Measurements from ENCODE around the gene SEC11A.
"Not testable (repeated sequence)": the region's sequence is repeated elsewhere in the genome, so short reads cannot be mapped to it uniquely, and the experiment has no call there.

Gene SEC11A

DNA sequence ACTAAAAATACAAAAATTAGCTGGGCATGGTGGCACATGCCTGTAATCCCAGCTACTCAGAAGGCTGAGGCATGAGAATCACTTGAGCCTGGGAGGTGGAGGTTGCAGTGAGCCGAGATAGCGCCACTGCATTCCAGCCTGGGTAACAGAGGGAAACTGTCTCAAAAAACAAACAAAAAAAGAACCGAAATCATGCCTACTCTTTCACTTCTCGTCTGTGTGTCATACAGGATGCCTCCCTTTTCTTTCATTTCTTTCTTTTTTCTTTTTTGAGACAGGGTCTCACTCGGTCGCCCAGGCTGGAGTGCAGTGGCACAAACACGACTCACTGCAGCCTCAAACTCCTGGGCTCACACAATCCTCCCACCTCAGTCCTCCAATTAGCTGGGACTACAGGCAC, 29.5 kb downstream of the SEC11A start:
- H3K9ac ChIP-seq (ENCODE audit: low read depth in 1 of 2, low read length in 2 of 2); H3K4me1 ChIP-seq (ENCODE audit: control insufficient read depth in 2 of 2, insufficient read depth in 2 of 2, low read length in 2 of 2); H3K27me3 ChIP-seq (ENCODE audit: control insufficient read depth in 2 of 2, insufficient read depth in 2 of 2, low read length in 2 of 2); H3K4me3 ChIP-seq (ENCODE audit: low read length in 2 of 2); H3K27ac ChIP-seq (ENCODE audit: low read depth in 2 of 2, low read length in 2 of 2); H3K9me3 ChIP-seq (ENCODE audit: control insufficient read depth in 2 of 2, low read length in 2 of 2): not testable (repeated sequence)
- H3K36me3 ChIP-seq (ENCODE audit: control insufficient read depth in 2 of 2, insufficient read depth in 2 of 2, low read length in 2 of 2): peaks cover 19 to 25% of the 10 kb centered on the region in 2 donors

DNA sequence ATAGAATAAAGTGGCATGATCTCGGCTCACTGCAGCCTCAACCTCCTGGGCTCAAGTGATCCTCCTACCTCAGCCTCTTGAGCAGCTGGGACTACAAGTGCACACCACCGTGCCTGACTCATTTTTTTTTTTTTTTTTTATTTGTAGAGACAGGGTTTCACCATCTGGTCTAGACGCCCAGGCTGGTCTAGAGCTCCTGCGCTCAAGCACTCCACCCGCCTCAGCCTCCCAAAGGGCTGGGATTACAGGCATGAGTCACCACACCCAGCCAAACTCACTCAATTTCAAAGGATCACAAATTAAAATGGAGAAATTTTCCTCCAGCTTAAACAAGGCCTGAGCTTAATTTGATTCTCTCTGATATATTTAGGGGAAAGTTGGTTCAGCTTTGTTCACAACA, 30.6 kb downstream of the SEC11A start:
- H3K36me3 ChIP-seq (ENCODE audit: control insufficient read depth in 2 of 2, insufficient read depth in 2 of 2, low read length in 2 of 2): peaks cover 13 to 21% of the 10 kb centered on the region in 2 donors
- H3K4me3 ChIP-seq (ENCODE audit: low read length in 2 of 2): no peak overlapping the region
- no peak overlapping the region for H3K9ac ChIP-seq (ENCODE audit: low read depth in 1 of 2, low read length in 2 of 2)

DNA sequence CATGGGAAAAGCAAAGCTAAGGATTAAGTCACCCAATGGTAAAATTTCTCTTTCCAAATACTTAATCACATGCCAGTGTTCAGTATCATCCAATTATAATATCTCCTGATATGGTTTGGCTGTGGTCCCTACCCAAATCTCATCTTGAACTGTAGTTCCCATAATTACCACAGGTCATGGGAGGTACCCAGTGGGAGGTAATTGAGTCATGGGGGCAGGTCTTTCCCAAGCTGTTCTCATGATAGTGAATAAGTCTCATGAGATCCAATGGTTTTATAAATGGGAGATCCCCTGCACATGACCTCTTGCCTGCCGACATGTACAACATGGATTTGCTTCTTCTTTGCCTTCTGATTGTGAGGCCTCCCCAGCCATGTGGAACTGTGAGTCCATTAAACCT, 31.8 kb downstream of the SEC11A start:
- no peak overlapping the region for H3K27ac ChIP-seq (ENCODE audit: low read depth in 2 of 2, low read length in 2 of 2)
- no peaks in the 10 kb centered on the region for H3K9me3 ChIP-seq (ENCODE audit: control insufficient read depth in 2 of 2, low read length in 2 of 2)
- no peak overlapping the region for H3K9ac ChIP-seq (ENCODE audit: low read depth in 1 of 2, low read length in 2 of 2)
- H3K27me3 ChIP-seq (ENCODE audit: control insufficient read depth in 2 of 2, insufficient read depth in 2 of 2, low read length in 2 of 2): no peaks in the 10 kb centered on the region
- H3K4me1 ChIP-seq (ENCODE audit: control insufficient read depth in 2 of 2, insufficient read depth in 2 of 2, low read length in 2 of 2): no peaks in the 10 kb centered on the region
- peaks cover 19 to 26% of the 10 kb centered on the region in 2 donors for H3K36me3 ChIP-seq (ENCODE audit: control insufficient read depth in 2 of 2, insufficient read depth in 2 of 2, low read length in 2 of 2)
- no peak overlapping the region for H3K4me3 ChIP-seq (ENCODE audit: low read length in 2 of 2)

More for the DNA sequence above, 30.6 kb downstream of the SEC11A start:
- Histone ChIP-seq H3K4me1 (ENCODE audit: control insufficient read depth in 2 of 2, insufficient read depth in 2 of 2, low read length in 2 of 2) (no peaks in the 10 kb centered on the region), H3K27ac (ENCODE audit: low read depth in 2 of 2, low read length in 2 of 2) (no peak overlapping the region), H3K27me3 (ENCODE audit: control insufficient read depth in 2 of 2, insufficient read depth in 2 of 2, low read length in 2 of 2) (no peaks in the 10 kb centered on the region), H3K9me3 (ENCODE audit: control insufficient read depth in 2 of 2, low read length in 2 of 2) (no peaks in the 10 kb centered on the region)

DNA sequence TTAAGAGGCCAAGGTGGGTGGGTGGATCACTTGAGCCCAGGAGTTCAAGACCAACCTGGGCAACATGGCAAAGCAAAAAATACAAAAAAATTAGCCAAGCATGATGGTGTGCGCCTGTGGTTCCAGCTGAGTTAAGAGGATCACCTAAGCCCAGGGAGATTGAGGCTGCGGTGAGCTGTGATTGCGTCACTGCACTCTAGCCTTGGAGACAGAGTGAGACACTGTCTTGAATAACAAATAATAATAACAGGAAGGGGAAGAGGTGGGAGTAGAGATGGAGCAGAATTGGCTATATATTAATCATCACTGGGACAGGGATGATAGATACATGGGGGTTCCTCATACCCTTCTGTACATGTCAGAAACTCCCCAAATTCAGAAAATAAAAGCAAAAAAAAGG, 34.1 kb downstream of the SEC11A start:
- no peaks in the 10 kb centered on the region for H3K4me1 ChIP-seq (ENCODE audit: control insufficient read depth in 2 of 2, insufficient read depth in 2 of 2, low read length in 2 of 2)
- H3K4me3 ChIP-seq (ENCODE audit: low read length in 2 of 2): no peak overlapping the region
- no peak overlapping the region for H3K9ac ChIP-seq (ENCODE audit: low read depth in 1 of 2, low read length in 2 of 2)
- H3K27ac ChIP-seq (ENCODE audit: low read depth in 2 of 2, low read length in 2 of 2): no peak overlapping the region
- H3K9me3 ChIP-seq (ENCODE audit: control insufficient read depth in 2 of 2, low read length in 2 of 2): no peaks in the 10 kb centered on the region
- H3K36me3 ChIP-seq (ENCODE audit: control insufficient read depth in 2 of 2, insufficient read depth in 2 of 2, low read length in 2 of 2): peaks cover 18% of the 10 kb centered on the region in 2 donors
- no peaks in the 10 kb centered on the region for H3K27me3 ChIP-seq (ENCODE audit: control insufficient read depth in 2 of 2, insufficient read depth in 2 of 2, low read length in 2 of 2)

DNA sequence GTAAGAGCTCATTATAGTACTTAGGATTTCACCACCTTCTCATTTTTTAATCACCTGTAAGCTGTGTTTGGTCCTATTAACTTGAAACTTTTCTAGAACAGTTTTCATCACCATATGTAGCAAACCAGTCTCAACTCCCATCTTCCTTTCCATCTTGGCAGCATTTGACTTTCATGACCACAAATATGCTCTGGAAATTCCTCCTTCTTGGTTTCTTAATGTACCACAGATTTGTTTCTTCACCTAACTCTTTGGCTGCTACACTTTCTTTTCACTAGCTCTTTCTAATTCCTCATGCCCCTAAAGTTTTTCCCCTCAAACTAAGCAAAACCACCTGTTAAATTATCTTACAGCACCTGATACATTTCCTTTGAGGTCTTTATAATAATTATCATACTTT, 44.7 kb downstream of the SEC11A start:
- Histone ChIP-seq H3K4me3 (ENCODE audit: low read length in 2 of 2) (no peak overlapping the region), H3K27ac (ENCODE audit: low read depth in 2 of 2, low read length in 2 of 2) (no peak overlapping the region), H3K9ac (ENCODE audit: low read depth in 1 of 2, low read length in 2 of 2) (no peak overlapping the region), H3K9me3 (ENCODE audit: control insufficient read depth in 2 of 2, low read length in 2 of 2) (no peaks in the 10 kb centered on the region), H3K36me3 (ENCODE audit: control insufficient read depth in 2 of 2, insufficient read depth in 2 of 2, low read length in 2 of 2) (peaks cover 36 to 43% of the 10 kb centered on the region in 2 donors), H3K27me3 (ENCODE audit: control insufficient read depth in 2 of 2, insufficient read depth in 2 of 2, low read length in 2 of 2) (no peaks in the 10 kb centered on the region), H3K4me1 (ENCODE audit: control insufficient read depth in 2 of 2, insufficient read depth in 2 of 2, low read length in 2 of 2) (no peaks in the 10 kb centered on the region)

DNA sequence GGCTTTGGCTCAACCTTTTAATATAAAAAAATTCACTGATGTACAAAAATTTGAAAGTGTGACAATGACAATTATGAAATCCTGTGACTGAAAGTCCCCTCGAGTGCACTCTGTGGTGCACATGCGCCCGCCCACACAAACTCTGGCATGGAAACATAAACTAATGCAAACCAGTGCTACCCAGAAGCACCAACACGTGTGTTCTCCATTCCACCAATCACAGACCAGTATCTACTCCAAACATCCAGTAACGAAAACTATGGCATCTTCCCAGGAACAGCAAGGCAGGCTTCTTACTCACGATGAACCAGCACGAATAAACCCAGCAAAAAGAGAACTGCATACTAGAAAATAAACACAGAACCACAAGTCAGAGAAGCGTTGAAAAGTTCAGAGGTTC, 46.2 kb downstream of the SEC11A start:
- H3K4me3 ChIP-seq (ENCODE audit: low read length in 2 of 2): no peak overlapping the region
- no peak overlapping the region for H3K27ac ChIP-seq (ENCODE audit: low read depth in 2 of 2, low read length in 2 of 2)
- H3K9me3 ChIP-seq (ENCODE audit: control insufficient read depth in 2 of 2, low read length in 2 of 2): no peaks in the 10 kb centered on the region
- no peaks in the 10 kb centered on the region for H3K27me3 ChIP-seq (ENCODE audit: control insufficient read depth in 2 of 2, insufficient read depth in 2 of 2, low read length in 2 of 2)
- H3K9ac ChIP-seq (ENCODE audit: low read depth in 1 of 2, low read length in 2 of 2): no peak overlapping the region
- H3K36me3 ChIP-seq (ENCODE audit: control insufficient read depth in 2 of 2, insufficient read depth in 2 of 2, low read length in 2 of 2): peaks cover 38 to 43% of the 10 kb centered on the region in 2 donors
- no peaks in the 10 kb centered on the region for H3K4me1 ChIP-seq (ENCODE audit: control insufficient read depth in 2 of 2, insufficient read depth in 2 of 2, low read length in 2 of 2)

DNA sequence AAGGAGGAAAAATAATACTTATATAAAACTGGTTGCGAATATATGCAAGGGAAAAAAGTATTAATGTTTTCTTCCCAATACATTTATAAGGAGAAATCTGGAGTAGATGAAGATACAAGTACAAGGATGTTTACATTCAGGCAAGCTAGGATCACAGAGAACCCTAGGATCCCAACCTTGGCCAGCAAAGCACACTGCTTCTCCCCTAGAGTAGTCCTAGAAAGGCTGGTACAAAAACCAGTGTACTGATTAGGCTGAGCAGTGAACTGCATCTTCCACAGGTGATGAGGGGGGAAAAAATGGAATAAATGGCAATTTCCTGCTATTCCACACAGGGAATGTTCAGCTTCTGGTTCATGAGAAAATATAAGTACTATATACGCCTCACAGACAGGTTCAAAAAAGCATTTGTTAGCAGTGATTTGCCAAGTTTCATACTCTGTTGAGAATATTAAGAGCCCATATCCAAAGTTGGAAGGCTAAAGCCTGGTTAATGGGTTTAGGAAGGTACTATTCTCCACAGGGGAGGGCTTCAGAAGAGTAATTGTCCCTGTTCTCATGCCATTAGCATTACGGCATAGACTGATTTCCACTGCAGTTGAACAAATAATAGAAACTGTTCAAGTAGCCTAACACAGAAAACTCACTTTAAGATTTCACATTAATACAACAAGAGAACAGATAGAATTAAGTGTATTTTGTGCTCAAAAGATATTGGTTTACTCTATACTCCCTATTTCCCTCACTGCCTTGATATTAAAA, 47.5 kb downstream of the SEC11A start:
- Histone ChIP-seq H3K27me3 (ENCODE audit: control insufficient read depth in 2 of 2, insufficient read depth in 2 of 2, low read length in 2 of 2) (no peaks in the 10 kb centered on the region), H3K36me3 (ENCODE audit: control insufficient read depth in 2 of 2, insufficient read depth in 2 of 2, low read length in 2 of 2) (peaks cover 37 to 38% of the 10 kb centered on the region in 2 donors), H3K9ac (ENCODE audit: low read depth in 1 of 2, low read length in 2 of 2) (no peak overlapping the region), H3K27ac (ENCODE audit: low read depth in 2 of 2, low read length in 2 of 2) (no peak overlapping the region), H3K4me1 (ENCODE audit: control insufficient read depth in 2 of 2, insufficient read depth in 2 of 2, low read length in 2 of 2) (no peaks in the 10 kb centered on the region), H3K9me3 (ENCODE audit: control insufficient read depth in 2 of 2, low read length in 2 of 2) (no peaks in the 10 kb centered on the region), H3K4me3 (ENCODE audit: low read length in 2 of 2) (no peak overlapping the region)

DNA sequence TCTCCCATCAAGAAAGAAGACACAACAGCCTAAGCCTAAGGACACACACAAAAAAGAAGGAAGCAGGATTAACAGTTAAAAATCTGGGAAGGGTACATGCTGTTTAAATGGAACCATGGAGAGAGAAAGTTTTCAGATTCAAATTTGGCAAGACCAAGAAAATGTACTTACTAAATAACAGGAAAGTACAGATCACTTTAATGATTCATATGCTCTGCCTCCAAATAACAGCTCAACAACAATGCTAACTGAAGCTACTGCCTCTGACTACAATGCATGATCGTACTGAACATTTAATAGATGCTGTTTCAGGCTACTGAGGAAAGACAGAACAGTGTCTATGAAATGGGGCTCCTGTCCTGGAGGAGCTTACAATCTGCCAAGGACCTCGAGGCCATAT, 49.6 kb downstream of the SEC11A start:
- H3K9ac ChIP-seq (ENCODE audit: low read depth in 1 of 2, low read length in 2 of 2): no peak overlapping the region
- H3K27me3 ChIP-seq (ENCODE audit: control insufficient read depth in 2 of 2, insufficient read depth in 2 of 2, low read length in 2 of 2): no peaks in the 10 kb centered on the region
- peaks cover 37 to 38% of the 10 kb centered on the region in 2 donors for H3K36me3 ChIP-seq (ENCODE audit: control insufficient read depth in 2 of 2, insufficient read depth in 2 of 2, low read length in 2 of 2)
- no peak overlapping the region for H3K4me3 ChIP-seq (ENCODE audit: low read length in 2 of 2)
- H3K4me1 ChIP-seq (ENCODE audit: control insufficient read depth in 2 of 2, insufficient read depth in 2 of 2, low read length in 2 of 2): no peaks in the 10 kb centered on the region
- H3K9me3 ChIP-seq (ENCODE audit: control insufficient read depth in 2 of 2, low read length in 2 of 2): no peaks in the 10 kb centered on the region
- no peak overlapping the region for H3K27ac ChIP-seq (ENCODE audit: low read depth in 2 of 2, low read length in 2 of 2)

DNA sequence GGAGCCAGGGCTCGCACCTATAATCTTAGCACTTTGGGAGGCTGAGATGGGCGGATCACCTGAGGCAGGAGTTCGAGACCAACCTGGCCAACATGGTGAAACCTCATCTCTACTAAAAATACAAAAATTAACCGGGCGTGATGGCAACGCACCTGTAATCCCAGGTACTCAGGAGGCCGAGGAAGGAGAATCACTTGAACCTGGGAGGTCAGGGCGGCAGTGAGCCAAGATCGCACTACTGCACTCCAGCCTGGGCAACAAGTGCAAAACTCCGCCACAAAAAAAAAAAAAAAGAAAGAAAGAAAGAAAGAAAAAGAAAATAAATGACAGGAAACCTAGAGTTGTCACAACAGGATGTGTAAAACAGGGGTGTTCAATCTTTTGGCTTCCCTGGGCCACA, 54.9 kb downstream of the SEC11A start:
- Histone ChIP-seq H3K4me1 (ENCODE audit: control insufficient read depth in 2 of 2, insufficient read depth in 2 of 2, low read length in 2 of 2) (peaks cover 8 to 13% of the 10 kb centered on the region in 2 donors), H3K36me3 (ENCODE audit: control insufficient read depth in 2 of 2, insufficient read depth in 2 of 2, low read length in 2 of 2) (peaks cover 3 to 6% of the 10 kb centered on the region in 2 donors), H3K27ac (ENCODE audit: low read depth in 2 of 2, low read length in 2 of 2) (no peak overlapping the region), H3K9me3 (ENCODE audit: control insufficient read depth in 2 of 2, low read length in 2 of 2) (no peaks in the 10 kb centered on the region), H3K9ac (ENCODE audit: low read depth in 1 of 2, low read length in 2 of 2) (no peak overlapping the region), H3K27me3 (ENCODE audit: control insufficient read depth in 2 of 2, insufficient read depth in 2 of 2, low read length in 2 of 2) (no peaks in the 10 kb centered on the region), H3K4me3 (ENCODE audit: low read length in 2 of 2) (no peak overlapping the region)

DNA sequence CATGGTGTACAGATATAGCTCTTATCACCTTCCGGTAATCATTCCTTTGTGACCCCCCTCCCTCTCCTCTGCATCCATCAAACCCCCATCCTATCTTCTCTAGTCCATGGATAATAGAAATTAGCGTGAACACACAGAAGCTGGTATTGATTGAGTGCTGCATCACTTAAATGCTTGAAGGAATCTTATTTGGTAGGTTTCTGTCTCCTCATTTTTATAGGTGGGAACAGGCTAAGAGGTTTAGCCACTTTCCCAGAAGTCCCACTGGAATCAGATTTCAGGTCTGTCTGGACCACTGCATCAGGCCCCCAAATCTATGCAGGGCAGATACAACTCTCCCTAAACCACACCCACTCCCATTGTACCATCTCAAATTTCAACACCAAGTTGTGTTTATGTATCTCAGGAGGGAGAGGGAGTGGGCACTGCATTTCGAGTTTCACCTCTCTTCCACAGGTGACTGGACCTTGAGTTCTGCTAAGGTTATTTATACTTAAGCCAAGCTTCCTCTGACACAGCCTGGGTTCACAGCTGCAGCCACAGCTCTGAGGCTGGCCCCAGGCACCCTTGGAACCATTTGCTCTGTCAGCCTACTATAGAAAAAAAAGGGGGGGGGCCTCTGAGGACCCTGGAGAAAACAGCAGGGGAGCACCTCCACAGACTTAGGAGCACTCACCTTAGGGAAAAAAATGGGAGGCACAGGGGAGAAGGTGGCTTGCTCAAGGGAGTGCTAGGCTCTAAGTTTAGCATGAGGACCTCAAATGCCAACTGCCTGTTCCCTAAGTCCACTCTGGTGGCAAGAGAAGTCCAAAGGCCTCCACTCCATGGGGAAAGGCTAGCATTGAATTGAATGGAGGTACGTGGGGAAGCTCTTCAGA, 55.8 kb downstream of the SEC11A start:
- peaks cover 10 to 17% of the 10 kb centered on the region in 2 donors for H3K4me1 ChIP-seq (ENCODE audit: control insufficient read depth in 2 of 2, insufficient read depth in 2 of 2, low read length in 2 of 2)
- no peak overlapping the region for H3K9ac ChIP-seq (ENCODE audit: low read depth in 1 of 2, low read length in 2 of 2)
- H3K27me3 ChIP-seq (ENCODE audit: control insufficient read depth in 2 of 2, insufficient read depth in 2 of 2, low read length in 2 of 2): no peaks in the 10 kb centered on the region
- no peak overlapping the region for H3K4me3 ChIP-seq (ENCODE audit: low read length in 2 of 2)
- no peaks in the 10 kb centered on the region for H3K36me3 ChIP-seq (ENCODE audit: control insufficient read depth in 2 of 2, insufficient read depth in 2 of 2, low read length in 2 of 2)
- no peaks in the 10 kb centered on the region for H3K9me3 ChIP-seq (ENCODE audit: control insufficient read depth in 2 of 2, low read length in 2 of 2)
- H3K27ac ChIP-seq (ENCODE audit: low read depth in 2 of 2, low read length in 2 of 2): no peak overlapping the region

Data from mucosa of rectum (tissue), 2 donors.